ENCODE data around the gene MT1M. TPM values are rescaled to one million over a fixed set of nuclear protein-coding genes. Genes with fewer than 3 reads are reported as not detected.
"Not testable (repeated sequence)": the region's sequence is repeated elsewhere in the genome, so short reads cannot be mapped to it uniquely, and the experiment has no call there.

MT1M gene
- total RNA-seq, 2 experiments from 2014 or later: not detected

DNA sequence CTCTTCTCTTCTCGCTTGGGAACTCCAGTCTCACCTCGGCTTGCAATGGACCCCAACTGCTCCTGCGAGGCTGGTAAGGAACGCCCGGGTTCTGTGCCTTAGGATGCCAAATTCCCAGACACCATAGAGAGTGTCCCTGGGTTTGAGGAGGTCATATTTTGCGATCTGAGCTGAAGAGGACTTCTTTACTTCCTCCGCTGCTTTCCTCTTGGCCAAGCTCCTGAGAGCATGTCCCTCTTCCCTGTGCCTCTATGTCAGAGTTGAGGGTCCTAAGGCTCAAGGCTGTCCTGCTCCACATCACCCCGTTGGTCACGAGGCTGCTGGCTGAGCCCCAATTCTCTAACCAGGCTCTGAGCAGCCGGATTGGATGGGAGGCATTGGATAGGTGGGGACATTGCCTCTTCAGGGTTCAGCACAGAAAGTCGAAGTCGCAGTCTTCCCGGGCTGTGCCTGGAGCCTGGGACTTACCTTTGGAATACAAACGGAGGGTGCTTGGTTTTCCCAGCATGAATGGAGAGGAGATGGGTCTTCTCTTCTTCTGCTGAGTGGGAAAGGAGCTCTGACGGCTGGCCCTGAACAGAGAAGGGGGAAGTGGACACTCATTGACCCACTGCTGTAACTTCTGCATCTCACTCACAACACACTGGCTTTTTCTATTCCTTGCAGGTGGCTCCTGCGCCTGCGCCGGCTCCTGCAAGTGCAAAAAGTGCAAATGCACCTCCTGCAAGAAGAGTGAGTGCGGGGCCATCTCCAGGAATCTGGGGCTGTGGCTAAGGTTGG, 37.6 kb downstream of the MT1M start:
- Histone ChIP-seq H2AFZ (ENCODE audit: low read length) (no peak overlapping the region), H3K36me3 (ENCODE audit: insufficient read depth, low read length) (no peaks in the 10 kb centered on the region), H3K9me3 (ENCODE audit: low read length) (no peaks in the 10 kb centered on the region), H3K4me2 (ENCODE audit: low read length) (no peak overlapping the region), H3K79me2 (ENCODE audit: insufficient read depth, low read depth, low read length) (no peaks in the 10 kb centered on the region), H4K20me1 (ENCODE audit: insufficient read depth, low read length) (no peaks in the 10 kb centered on the region), H3K27ac (ENCODE audit: low read depth, low read length, poor library complexity, severe bottlenecking) (no peak overlapping the region), H3K4me1 (ENCODE audit: insufficient read depth, low read length, poor library complexity, severe bottlenecking) (no peaks in the 10 kb centered on the region), H3K4me3 (ENCODE audit: low read depth, low read length, poor library complexity, severe bottlenecking) (no peak overlapping the region), H3K9me2 (ENCODE audit: insufficient read depth, low read length) (no peaks in the 10 kb centered on the region)
- ChIA-PET CTCF (ENCODE audit: unreplicated experiment) (no interaction called here), POLR2A (interaction anchor here (0.6 kb wide), 1 partner anchor 51 kb away, joined by 3 read pairs; no protein-coding TSS in a partner anchor)
- no peak for DNase-seq (ENCODE audit: low spot score)
- TF ChIP-seq EZH2phosphoT487 (IDR thresholded peaks at IDR 0.05; ENCODE audit: borderline replicate concordance, low read depth, low read length) (no peak), CTCF (conservative IDR thresholded peaks at IDR 0.05; ENCODE audit: low read length) (no peak)
- no TSS peak for BruUV-seq (replicated peaks)
- intact Hi-C loops (cut with micrococcal nuclease; ENCODE audit: unreplicated experiment): no loop called here

DNA sequence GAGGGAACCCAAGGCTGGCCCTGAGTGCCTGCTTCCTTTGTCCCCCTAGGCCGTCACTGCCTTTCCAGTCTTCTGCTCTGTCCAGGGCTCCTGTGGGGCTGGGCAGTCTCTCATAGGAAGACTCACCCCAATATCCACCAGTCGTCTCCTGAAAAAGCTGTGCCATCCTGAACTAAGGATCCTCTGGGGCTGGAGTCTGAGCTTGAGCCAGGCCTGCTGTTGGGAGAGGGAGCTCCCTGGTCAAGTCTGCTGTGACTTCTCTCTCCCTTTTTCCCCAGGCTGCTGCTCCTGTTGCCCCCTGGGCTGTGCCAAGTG, 38.1 kb downstream of the MT1M start:
- no peak for TF ChIP-seq CTCF (conservative IDR thresholded peaks at IDR 0.05; ENCODE audit: low read length)
- TF ChIP-seq EZH2phosphoT487 (IDR thresholded peaks at IDR 0.05; ENCODE audit: borderline replicate concordance, low read depth, low read length): no peak
- no peak overlapping the region for H3K27ac ChIP-seq (ENCODE audit: low read depth, low read length, poor library complexity, severe bottlenecking)
- CTCF ChIA-PET (ENCODE audit: unreplicated experiment): no interaction called here
- intact Hi-C loops (cut with micrococcal nuclease; ENCODE audit: unreplicated experiment): no loop called here
- H3K4me2 ChIP-seq (ENCODE audit: low read length): no peak overlapping the region
- BruUV-seq (replicated peaks): no TSS peak
- no peaks in the 10 kb centered on the region for H3K36me3 ChIP-seq (ENCODE audit: insufficient read depth, low read length)
- no peak overlapping the region for H2AFZ ChIP-seq (ENCODE audit: low read length)
- no peaks in the 10 kb centered on the region for H3K79me2 ChIP-seq (ENCODE audit: insufficient read depth, low read depth, low read length)
- no peaks in the 10 kb centered on the region for H3K9me3 ChIP-seq (ENCODE audit: low read length)
- POLR2A ChIA-PET: interaction anchor here (0.6 kb wide), 1 partner anchor 51 kb away, joined by 3 read pairs; no protein-coding TSS in a partner anchor
- no peak for DNase-seq (ENCODE audit: low spot score)
- H3K9me2 ChIP-seq (ENCODE audit: insufficient read depth, low read length): no peaks in the 10 kb centered on the region
- H3K4me3 ChIP-seq (ENCODE audit: low read depth, low read length, poor library complexity, severe bottlenecking): no peak overlapping the region
- no peaks in the 10 kb centered on the region for H4K20me1 ChIP-seq (ENCODE audit: insufficient read depth, low read length)
- no peaks in the 10 kb centered on the region for H3K4me1 ChIP-seq (ENCODE audit: insufficient read depth, low read length, poor library complexity, severe bottlenecking)

- H3K4me3 ChIP-seq (ENCODE audit: low read depth, low read length, poor library complexity, severe bottlenecking); POLR2A ChIA-PET; H3K36me3 ChIP-seq (ENCODE audit: insufficient read depth, low read length); H3K9me3 ChIP-seq (ENCODE audit: low read length); H3K4me2 ChIP-seq (ENCODE audit: low read length); BruUV-seq (replicated peaks); H3K4me1 ChIP-seq (ENCODE audit: insufficient read depth, low read length, poor library complexity, severe bottlenecking); H3K79me2 ChIP-seq (ENCODE audit: insufficient read depth, low read depth, low read length); intact Hi-C loops (cut with micrococcal nuclease; ENCODE audit: unreplicated experiment); H3K27ac ChIP-seq (ENCODE audit: low read depth, low read length, poor library complexity, severe bottlenecking); H3K9me2 ChIP-seq (ENCODE audit: insufficient read depth, low read length); H2AFZ ChIP-seq (ENCODE audit: low read length); CTCF ChIA-PET (ENCODE audit: unreplicated experiment); DNase-seq (ENCODE audit: low spot score); H4K20me1 ChIP-seq (ENCODE audit: insufficient read depth, low read length): not testable (repeated sequence)
Measured at GRCh38 chr16:56671691-56672090, 39.2 kb downstream of the MT1M start.

- H3K27ac ChIP-seq (ENCODE audit: low read depth, low read length, poor library complexity, severe bottlenecking); H3K9me2 ChIP-seq (ENCODE audit: insufficient read depth, low read length); intact Hi-C loops (cut with micrococcal nuclease; ENCODE audit: unreplicated experiment); BruUV-seq (replicated peaks); H3K4me1 ChIP-seq (ENCODE audit: insufficient read depth, low read length, poor library complexity, severe bottlenecking); DNase-seq (ENCODE audit: low spot score); H3K9me3 ChIP-seq (ENCODE audit: low read length); H3K4me2 ChIP-seq (ENCODE audit: low read length); H3K4me3 ChIP-seq (ENCODE audit: low read depth, low read length, poor library complexity, severe bottlenecking); CTCF ChIA-PET (ENCODE audit: unreplicated experiment); H3K36me3 ChIP-seq (ENCODE audit: insufficient read depth, low read length); H3K79me2 ChIP-seq (ENCODE audit: insufficient read depth, low read depth, low read length); H4K20me1 ChIP-seq (ENCODE audit: insufficient read depth, low read length); H2AFZ ChIP-seq (ENCODE audit: low read length): not testable (repeated sequence)
- POLR2A ChIA-PET: interaction anchor here (0.7 kb wide), 1 partner anchor 28 kb away, joined by 4 read pairs; no protein-coding TSS in a partner anchor
Measured at GRCh38 chr16:56672171-56672570, 39.7 kb downstream of the MT1M start.

Measured in OCI-LY7 (cell line).